ENCODE results near the gene CD300LD.

- TF ChIP-seq CTCF (IDR thresholded peaks at IDR 0.05; ENCODE audit: insufficient read depth, low read length) (no peak), REST (IDR thresholded peaks at IDR 0.05; ENCODE audit: insufficient replicate concordance, low read depth) (no peak), GABPA (IDR thresholded peaks at IDR 0.05; ENCODE audit: low read depth) (no peak), SPI1 (IDR thresholded peaks at IDR 0.05; ENCODE audit: borderline replicate concordance, low read depth) (no peak), POLR2AphosphoS5 (IDR thresholded peaks at IDR 0.05; ENCODE audit: low read depth) (no peak)
Observed at GRCh38 chr17:74618451-74618850, 26.4 kb upstream of the CD300LD start.
